NCI-H2081 (cell line): ENCODE measurements around the gene DPP9.
"Not testable (repeated sequence)": the region's sequence is repeated elsewhere in the genome, so short reads cannot be mapped to it uniquely, and the experiment has no call there.

Source experiments
- DNase-seq, 2 experiments: peaks; one replicate each; lab custom pipeline; 2025; lab: John Stamatoyannopoulos, UW

Gene DPP9

GRCh38 chr19:4687396-4687795, 36.2 kb downstream of the DPP9 start:
- peak in 1 of 2 experiments; percentile 13 for DNase-seq

GRCh38 chr19:4686700-4687099, 36.9 kb downstream of the DPP9 start:
- no peak for DNase-seq

GRCh38 chr19:4684312-4685095, 39.1 kb downstream of the DPP9 start:
- no peak for DNase-seq

- no peak for DNase-seq
Measured at GRCh38 chr19:4682417-4683200, 41.0 kb downstream of the DPP9 start.

- DNase-seq, result not testable (repeated sequence)
Measured at GRCh38 chr19:4680021-4680420, 43.6 kb downstream of the DPP9 start.

- DNase-seq, result no peak
Measured at GRCh38 chr19:4678881-4679790, 44.5 kb downstream of the DPP9 start.

- DNase-seq, result no peak
Measured at GRCh38 chr19:4676955-4677731, 46.5 kb downstream of the DPP9 start.

- DNase-seq, result no peak
Measured at GRCh38 chr19:4675346-4675745, 48.3 kb downstream of the DPP9 start.

GRCh38 chr19:4673726-4674125, 49.9 kb downstream of the DPP9 start:
- no peak for DNase-seq

- no peak for DNase-seq
Measured at GRCh38 chr19:4673216-4673615, 50.4 kb downstream of the DPP9 start.

- no peak for DNase-seq
Measured at GRCh38 chr19:4671185-4671851, 52.3 kb downstream of the DPP9 start.

GRCh38 chr19:4669723-4670480, 53.7 kb downstream of the DPP9 start, which contains the start of gene MYDGF:
Gene MYDGF (minus strand): TSS chr19:4670342. CDS start chr19:4670334, 8 bp downstream.
- DNase-seq, result peak; percentile 81 to 85

GRCh38 chr19:4664642-4665041, 59.0 kb downstream of the DPP9 start:
- DNase-seq, result no peak

- no peak for DNase-seq
Measured at GRCh38 chr19:4662812-4663211, 60.8 kb downstream of the DPP9 start.

GRCh38 chr19:4662020-4662695, 61.5 kb downstream of the DPP9 start:
- no peak for DNase-seq

GRCh38 chr19:4660993-4661392, 62.6 kb downstream of the DPP9 start:
- no peak for DNase-seq

- no peak for DNase-seq
Measured at GRCh38 chr19:4660181-4660791, 63.4 kb downstream of the DPP9 start.

GRCh38 chr19:4657835-4658234, 65.8 kb downstream of the DPP9 start:
- no peak for DNase-seq

GRCh38 chr19:4657262-4657661, 66.4 kb downstream of the DPP9 start:
- no peak for DNase-seq
